Psoas muscle (tissue), 8 donors: ENCODE measurements around the gene SERPINE1. TPM values are rescaled to one million over a fixed set of nuclear protein-coding genes. Genes with fewer than 3 reads are reported as not detected.

Experiments
- ATAC-seq, 4 donors: fragments of 200-7000 bp; cut with Tn5 transposase; one replicate each; pipeline ENCODE4 v1.9.1; 2020; ENCODE audit warnings: moderate library complexity in 3 of 4, mild to moderate bottlenecking in 2 of 4
- DNase-seq, 2 donors: peaks; one replicate each; pipeline ENCODE4 v3.0.0-alpha.2; 2020
- H3K27ac ChIP-seq: fragments of 200-600 bp; one replicate; pipeline ENCODE4 v1.8.0; 2022
- H3K27me3 ChIP-seq, 3 donors: fragments of 200-600 bp in 1 of 3; one replicate each; pipeline versions ENCODE4 v1.6.1 to v1.8.0; 2013 to 2022; ENCODE audit warnings: low read length in 2 of 3, mild to moderate bottlenecking in 2 of 3, moderate library complexity in 1 of 3; ENCODE audit not compliant: insufficient read depth in 3 of 3
- H3K36me3 ChIP-seq, 2 donors: fragments of 200-600 bp in 1 of 2; one replicate each; pipeline versions ENCODE4 v1.6.1 to v1.8.0; 2013 to 2022; ENCODE audit warnings: low read depth in 1 of 2, mild to moderate bottlenecking in 1 of 2, moderate library complexity in 1 of 2; ENCODE audit not compliant: insufficient read depth in 1 of 2
- H3K4me1 ChIP-seq: fragments of 200-600 bp; one replicate; pipeline ENCODE4 v1.8.0; 2022
- H3K4me3 ChIP-seq: fragments of 200-600 bp; one replicate; pipeline ENCODE4 v1.8.0; 2022; ENCODE audit warnings: mild to moderate bottlenecking
- H3K9me3 ChIP-seq: fragments of 200-600 bp; one replicate; pipeline ENCODE4 v1.8.0; 2022
- WGBS, 3 donors: extraction: QIAGEN DNeasy Blood & Tissue Kit; methylation state at CpG; one replicate each; pipeline versions ENCODE4 v1.1.6 to v1.1.7; 2013; 5-methylcytosine and 5-hydroxymethylcytosine counted together
- intact Hi-C, 2 donors: fragments of 100-400 bp; cut with DNase I; formaldehyde crosslinking; loops; one replicate each; pipeline versions ENCODE4 v1.11.0 to v1.14.2; 2022
- polyA plus RNA-seq, 3 donors: library from polyadenylated mRNA; stranded (reverse); fragments of 200-250 nt; gene quantifications; one replicate each; pipeline ENCODE4 v1.2.3, GENCODE V29; 2013
- total RNA-seq, 4 donors: library from RNA; stranded (reverse); fragmentation: NEBNext Ultra II Directional in 2 of 4; extraction: Animal tissue kit (Norgen Biotek cat#: 25700) in 2 of 4; gene quantifications; one replicate each; pipeline versions ENCODE4 v1.2.1 to v1.2.4, GENCODE V29; 2021 to 2023
- TF ChIP-seq, protein P1 (sequence below): fragments of 200-600 bp; IDR thresholded peaks from one replicate; pipeline ENCODE4 v1.8.0; 2022; ENCODE audit warnings: antibody characterized with exemption
- donor health status: healthy with polysubstance abuse.
- donor health status: DM: no; HTN: no; CAD: no; lungs with moderate emphysema.
- donor health status: Bipolar disorder and iron deficiency.
- donor health status: healthy.
- donor health status: DM: yes; HTN: yes; CAD: no.
- donor health status: DM: no; HTN: no; CAD: no.
- donor health status: DM: no; HTN: no; CAD: no.
- donor health status: DM: yes; HTN: yes; CAD: no.

SERPINE1 gene
- total and polyA plus RNA-seq, 7 donors, result 4.3 to 269 (median 7.2) TPM

DNA sequence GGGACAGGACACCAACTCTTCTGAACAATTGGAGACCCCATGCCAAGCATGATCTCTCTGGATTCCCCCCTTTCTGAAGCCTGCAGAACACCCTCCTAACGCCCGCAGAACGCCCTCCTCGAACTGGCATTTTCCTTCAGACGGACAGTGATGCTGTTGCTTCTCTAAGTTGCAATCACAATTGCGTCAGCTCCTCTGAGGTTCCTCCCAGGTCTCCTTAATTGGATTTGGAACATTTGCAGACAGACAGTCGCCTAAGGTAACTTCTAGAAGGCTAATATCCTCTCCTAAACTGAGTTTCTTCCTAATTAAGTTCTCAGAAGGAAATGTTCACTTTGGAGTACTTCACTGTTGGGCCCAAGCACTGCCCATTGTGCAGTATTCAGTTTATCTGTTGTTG lies 20.5 kb upstream of the SERPINE1 start:
- H3K27me3 ChIP-seq, result peaks cover 0 to 32% (median 6%) of the 10 kb centered on the region in 3 donors
- H3K27ac ChIP-seq, result no peak overlapping the region
- no peak for ATAC-seq
- WGBS, 3 donors, result 90 to 98% (median 91%) methylated on average over 7 of the region's 7 CpGs
- DNase-seq, result no peak
- intact Hi-C loops, result no loop called here
- H3K4me1 ChIP-seq, result no peaks in the 10 kb centered on the region
- H3K36me3 ChIP-seq, result no peaks in the 10 kb centered on the region
- no peak overlapping the region for H3K4me3 ChIP-seq
- H3K9me3 ChIP-seq, result no peaks in the 10 kb centered on the region
- TF ChIP-seq, protein P1, sequence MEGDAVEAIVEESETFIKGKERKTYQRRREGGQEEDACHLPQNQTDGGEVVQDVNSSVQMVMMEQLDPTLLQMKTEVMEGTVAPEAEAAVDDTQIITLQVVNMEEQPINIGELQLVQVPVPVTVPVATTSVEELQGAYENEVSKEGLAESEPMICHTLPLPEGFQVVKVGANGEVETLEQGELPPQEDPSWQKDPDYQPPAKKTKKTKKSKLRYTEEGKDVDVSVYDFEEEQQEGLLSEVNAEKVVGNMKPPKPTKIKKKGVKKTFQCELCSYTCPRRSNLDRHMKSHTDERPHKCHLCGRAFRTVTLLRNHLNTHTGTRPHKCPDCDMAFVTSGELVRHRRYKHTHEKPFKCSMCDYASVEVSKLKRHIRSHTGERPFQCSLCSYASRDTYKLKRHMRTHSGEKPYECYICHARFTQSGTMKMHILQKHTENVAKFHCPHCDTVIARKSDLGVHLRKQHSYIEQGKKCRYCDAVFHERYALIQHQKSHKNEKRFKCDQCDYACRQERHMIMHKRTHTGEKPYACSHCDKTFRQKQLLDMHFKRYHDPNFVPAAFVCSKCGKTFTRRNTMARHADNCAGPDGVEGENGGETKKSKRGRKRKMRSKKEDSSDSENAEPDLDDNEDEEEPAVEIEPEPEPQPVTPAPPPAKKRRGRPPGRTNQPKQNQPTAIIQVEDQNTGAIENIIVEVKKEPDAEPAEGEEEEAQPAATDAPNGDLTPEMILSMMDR, result no peak

GRCh38 chr7:101108330-101108857 lies 18.5 kb upstream of the SERPINE1 start:
- H3K27me3 ChIP-seq, result peaks cover 0 to 29% (median 6%) of the 10 kb centered on the region in 3 donors
- H3K4me3 ChIP-seq, result no peak overlapping the region
- TF ChIP-seq, protein P1, result no peak
- H3K9me3 ChIP-seq, result no peaks in the 10 kb centered on the region
- no peaks in the 10 kb centered on the region for H3K36me3 ChIP-seq
- ATAC-seq, result peak; percentile 48 to 76 (median 68)
- DNase-seq, result peak; percentile 59 to 85
- WGBS, 3 donors, result 16 to 26% (median 18%) methylated on average over 16 of the region's 16 CpGs
- intact Hi-C loops, result no loop called here
- H3K4me1 ChIP-seq, result no peaks in the 10 kb centered on the region
- peak overlapping the region; percentile 30 for H3K27ac ChIP-seq

DNA sequence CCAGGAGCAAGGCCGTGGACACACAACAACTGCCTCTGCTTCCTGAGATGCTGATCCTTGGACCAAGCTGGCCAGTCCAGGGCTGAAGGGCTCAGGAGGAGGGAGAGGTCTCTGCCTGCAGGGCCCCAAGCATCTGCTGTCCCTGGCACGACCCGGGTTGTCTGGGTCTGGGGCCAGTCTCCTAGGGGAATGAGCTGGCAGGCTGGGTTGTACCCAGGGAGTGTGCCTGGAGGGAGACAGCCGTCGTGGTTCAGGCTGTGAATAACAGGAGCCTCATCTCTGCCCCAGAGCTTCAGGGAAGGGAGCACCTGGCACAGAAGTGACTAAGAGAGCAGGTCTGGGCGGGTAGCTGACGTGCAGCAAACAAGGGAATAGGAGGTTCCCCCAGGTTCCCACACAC lies 17.9 kb upstream of the SERPINE1 start:
- WGBS, 3 donors, result 39 to 51% (median 46%) methylated on average over 7 of the region's 7 CpGs
- DNase-seq, result no peak
- intact Hi-C loops, result no loop called here
- peak in 3 of 4 donors; percentile 26 to 39 (median 33) for ATAC-seq
- Histone ChIP-seq H3K36me3 (no peaks in the 10 kb centered on the region), H3K9me3 (no peaks in the 10 kb centered on the region), H3K4me1 (no peaks in the 10 kb centered on the region), H3K27ac (peak overlapping the region; percentile 30), H3K4me3 (no peak overlapping the region), H3K27me3 (peaks cover 0 to 29% (median 6%) of the 10 kb centered on the region in 3 donors)
- TF ChIP-seq, protein P1, result no peak

DNA sequence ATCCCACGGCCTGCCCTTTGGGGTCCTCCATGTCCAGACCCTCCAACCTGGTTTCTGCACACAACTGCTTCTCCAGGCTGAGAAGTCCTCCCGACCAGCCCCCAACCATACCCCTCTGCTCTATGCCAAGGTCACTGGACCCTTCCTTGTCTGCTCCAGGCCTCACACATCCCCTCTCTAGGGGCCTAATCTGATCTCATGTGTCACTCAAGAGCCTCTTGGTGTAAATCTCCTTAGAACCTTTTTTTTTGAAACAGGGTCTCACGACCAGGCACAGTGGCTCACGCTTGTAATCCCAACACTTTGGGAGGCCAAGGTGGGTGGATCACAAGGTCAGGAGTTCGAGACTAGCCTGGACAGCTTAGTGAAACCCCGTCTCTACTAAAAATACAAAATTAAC lies 17.5 kb upstream of the SERPINE1 start:
- TF ChIP-seq, protein P1, result no peak
- DNase-seq (no peak), ATAC-seq (no peak)
- intact Hi-C loops, result no loop called here
- Histone ChIP-seq H3K4me3 (no peak overlapping the region), H3K36me3 (no peaks in the 10 kb centered on the region), H3K9me3 (no peaks in the 10 kb centered on the region), H3K4me1 (no peaks in the 10 kb centered on the region), H3K27ac (no peak overlapping the region), H3K27me3 (peaks cover 0 to 26% (median 6%) of the 10 kb centered on the region in 3 donors)
- 66 to 78% (median 69%) methylated on average over 6 of the region's 6 CpGs for WGBS, 3 donors

- no peaks in the 10 kb centered on the region for H3K4me1 ChIP-seq
- H3K36me3 ChIP-seq, result no peaks in the 10 kb centered on the region
- intact Hi-C loops, result no loop called here
- no peak overlapping the region for H3K4me3 ChIP-seq
- H3K27ac ChIP-seq, result peak overlapping the region; percentile 60
- no peaks in the 10 kb centered on the region for H3K9me3 ChIP-seq
- peaks cover 0 to 19% (median 6%) of the 10 kb centered on the region in 3 donors for H3K27me3 ChIP-seq
- ATAC-seq (no peak), DNase-seq (no peak)
- 79 to 85% (median 81%) methylated on average over 4 to 5 of the region's 5 CpGs for WGBS, 3 donors
- TF ChIP-seq, protein P1, result no peak
Observed at GRCh38 chr7:101111261-101111660, 15.6 kb upstream of the SERPINE1 start.
